A673 (cell line): ENCODE measurements around the gene MYBPC3. TPM values are rescaled to one million over a fixed set of nuclear protein-coding genes. Genes with fewer than 3 reads are reported as not detected.

ENCODE experiments used
- BruUV-seq: library from RNA; stranded (reverse); fragments of 400-500 nt; replicated peaks from 2 replicates; lab custom pipeline; 2021; lab: Mats Ljungman, UMichigan
- CTCF ChIA-PET: fragments of 300-600 bp; sonication (Branson Sonifier 250); formaldehyde crosslinking; loops from one replicate; lab custom pipeline; 2022; ENCODE audit warnings: antibody characterized with exemption; lab: Charles Lee
- POLR2A ChIA-PET: fragments of 300-600 bp; sonication (Branson Sonifier 250); formaldehyde crosslinking; loops from one replicate; lab custom pipeline; 2022; ENCODE audit warnings: antibody characterized with exemption; ENCODE audit not compliant: low non-redundant PET; lab: Charles Lee
- DNase-seq: peaks from one replicate; pipeline ENCODE4 v3.0.0-alpha.2; 2015; ENCODE audit warnings: low spot score
- H3K27ac ChIP-seq: fragments of 200-600 bp; sonication (generic); 2 replicates; pipeline ENCODE4 v1.5.1; 2016; ENCODE audit warnings: mixed run types, low read depth, mild to moderate bottlenecking, mixed read lengths, antibody characterized with exemption, low read length; ENCODE audit not compliant: poor library complexity, severe bottlenecking
- H3K27me3 ChIP-seq: fragments of 200-600 bp; sonication (generic); replicated peaks from 2 replicates; pipeline ENCODE4 v1.6.1; 2017; ENCODE audit warnings: mixed run types, low read depth, mild to moderate bottlenecking, mixed read lengths, antibody characterized with exemption, low read length; ENCODE audit not compliant: insufficient read depth, poor library complexity
- H3K36me3 ChIP-seq: fragments of 200-600 bp; sonication (generic); 2 replicates; pipeline ENCODE4 v1.6.1; 2016; ENCODE audit warnings: mixed run types, mild to moderate bottlenecking, mixed read lengths, antibody characterized with exemption, low read length; ENCODE audit not compliant: insufficient read depth, poor library complexity, severe bottlenecking
- H3K4me1 ChIP-seq: fragments of 200-600 bp; sonication (generic); 2 replicates; pipeline ENCODE4 v1.6.1; 2017; ENCODE audit warnings: mixed run types, mild to moderate bottlenecking, mixed read lengths, antibody characterized with exemption, low read length; ENCODE audit not compliant: insufficient read depth, poor library complexity, severe bottlenecking
- H3K4me3 ChIP-seq: fragments of 200-600 bp; sonication (generic); 2 replicates; pipeline ENCODE4 v1.5.1; 2016; ENCODE audit warnings: low read depth, mixed run types, mild to moderate bottlenecking, mixed read lengths, low read length; ENCODE audit not compliant: poor library complexity, severe bottlenecking
- H3K9me3 ChIP-seq: fragments of 200-600 bp; sonication (generic); 2 replicates; pipeline ENCODE4 v1.6.1; 2016; ENCODE audit warnings: mixed run types, low read depth, mild to moderate bottlenecking, mixed read lengths, antibody characterized with exemption, low read length; ENCODE audit not compliant: poor library complexity, severe bottlenecking
- EZH2 ChIP-seq: fragments of 200-600 bp; sonication (generic); IDR thresholded peaks from 2 replicates; pipeline ENCODE4 v1.6.1; 2017; ENCODE audit warnings: borderline replicate concordance, low read depth, mild to moderate bottlenecking, mixed read lengths, antibody characterized with exemption, low read length; ENCODE audit not compliant: poor library complexity, severe bottlenecking
- intact Hi-C: fragments of 100-400 bp; cut with micrococcal nuclease; formaldehyde crosslinking; loops from one replicate; pipeline ENCODE4 v1.10.0; 2022; ENCODE audit not compliant: unreplicated experiment
- total RNA-seq: library from RNA; stranded (reverse); gene quantifications from 2 replicates; pipeline ENCODE4 v1.2.3, GENCODE V29; 2021
- TF ChIP-seq, protein P1 (sequence below): fragments of 300-800, 200-600 bp; sonication (generic); conservative IDR thresholded peaks from 2 replicates; pipeline ENCODE4 v1.5.1; 2017; ENCODE audit warnings: low read depth, mild to moderate bottlenecking, antibody characterized with exemption, low read length, moderate library complexity, mixed read lengths

MYBPC3 gene
- total RNA-seq, 1 experiment from 2014 or later: not detected

DNA sequence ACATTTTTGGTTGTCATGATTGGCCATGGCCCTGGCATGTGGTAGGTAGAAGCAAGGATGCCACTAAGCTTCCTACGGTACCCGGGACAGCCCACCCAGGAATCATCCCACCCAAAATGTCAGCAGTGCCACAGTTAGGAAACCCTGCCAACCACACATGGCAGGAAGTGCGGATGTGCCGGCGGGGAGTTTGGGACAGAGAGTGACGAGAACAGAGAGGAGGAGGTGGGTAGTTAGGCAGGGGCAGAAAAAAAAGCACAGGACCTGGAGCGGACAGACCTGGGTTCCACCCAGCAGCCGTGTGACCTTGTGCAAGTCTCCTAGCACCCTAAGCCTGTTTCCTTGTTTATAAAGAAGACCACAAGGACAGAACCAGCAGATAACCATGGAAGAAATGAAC lies 22.5 kb upstream of the MYBPC3 start:
- POLR2A ChIA-PET: no interaction called here
- CTCF ChIA-PET: interaction anchor here (0.8 to 1.2 kb wide), 5 partner anchors 25 to 478 kb away, joined by 3 to 5 read pairs (median 4); no protein-coding TSS in a partner anchor
- no TSS peak for BruUV-seq
- TF ChIP-seq, protein P1, sequence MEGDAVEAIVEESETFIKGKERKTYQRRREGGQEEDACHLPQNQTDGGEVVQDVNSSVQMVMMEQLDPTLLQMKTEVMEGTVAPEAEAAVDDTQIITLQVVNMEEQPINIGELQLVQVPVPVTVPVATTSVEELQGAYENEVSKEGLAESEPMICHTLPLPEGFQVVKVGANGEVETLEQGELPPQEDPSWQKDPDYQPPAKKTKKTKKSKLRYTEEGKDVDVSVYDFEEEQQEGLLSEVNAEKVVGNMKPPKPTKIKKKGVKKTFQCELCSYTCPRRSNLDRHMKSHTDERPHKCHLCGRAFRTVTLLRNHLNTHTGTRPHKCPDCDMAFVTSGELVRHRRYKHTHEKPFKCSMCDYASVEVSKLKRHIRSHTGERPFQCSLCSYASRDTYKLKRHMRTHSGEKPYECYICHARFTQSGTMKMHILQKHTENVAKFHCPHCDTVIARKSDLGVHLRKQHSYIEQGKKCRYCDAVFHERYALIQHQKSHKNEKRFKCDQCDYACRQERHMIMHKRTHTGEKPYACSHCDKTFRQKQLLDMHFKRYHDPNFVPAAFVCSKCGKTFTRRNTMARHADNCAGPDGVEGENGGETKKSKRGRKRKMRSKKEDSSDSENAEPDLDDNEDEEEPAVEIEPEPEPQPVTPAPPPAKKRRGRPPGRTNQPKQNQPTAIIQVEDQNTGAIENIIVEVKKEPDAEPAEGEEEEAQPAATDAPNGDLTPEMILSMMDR: no peak
- no peak for TF ChIP-seq EZH2
- no peak overlapping the region for H3K27ac ChIP-seq
- no peaks in the 10 kb centered on the region for H3K4me1 ChIP-seq
- DNase-seq: no peak
- no peaks in the 10 kb centered on the region for H3K27me3 ChIP-seq
- intact Hi-C loops: loop anchor here (2.0 to 10.0 kb wide), 2 partner anchors 242 to 740 kb away; no protein-coding TSS in a partner anchor
- no peaks in the 10 kb centered on the region for H3K9me3 ChIP-seq
- no peaks in the 10 kb centered on the region for H3K36me3 ChIP-seq
- H3K4me3 ChIP-seq: no peak overlapping the region

DNA sequence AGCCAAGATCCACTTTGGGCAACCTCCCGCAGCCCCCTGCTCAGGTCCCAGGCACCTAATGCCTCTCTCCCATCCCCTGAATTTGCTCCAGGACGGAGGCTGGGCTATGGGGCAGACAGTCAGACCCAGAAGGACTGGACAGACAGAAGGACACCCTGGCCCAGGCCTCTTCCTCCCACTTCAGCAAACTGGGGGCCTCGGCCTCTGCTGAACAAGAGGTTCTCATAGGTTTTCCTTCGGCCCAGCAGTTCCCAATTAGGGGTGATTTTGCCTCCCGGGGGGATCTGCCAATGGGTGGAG lies 22.2 kb upstream of the MYBPC3 start:
- Histone ChIP-seq H3K4me3 (no peak overlapping the region), H3K9me3 (no peaks in the 10 kb centered on the region), H3K4me1 (no peaks in the 10 kb centered on the region), H3K27ac (no peak overlapping the region), H3K36me3 (no peaks in the 10 kb centered on the region), H3K27me3 (no peaks in the 10 kb centered on the region)
- intact Hi-C loops: loop anchor here (1.0 to 10.0 kb wide), 5 partner anchors 34 to 740 kb away; partner anchors contain the start of gene SLC39A13
- DNase-seq: no peak
- BruUV-seq: no TSS peak
- POLR2A ChIA-PET: no interaction called here
- CTCF ChIA-PET: interaction anchor here (0.6 to 1.2 kb wide), 12 partner anchors 10 to 478 kb away, joined by 3 to 8 read pairs (median 4); no protein-coding TSS in a partner anchor
- TF ChIP-seq, protein P1: no peak
- TF ChIP-seq EZH2: no peak

DNA sequence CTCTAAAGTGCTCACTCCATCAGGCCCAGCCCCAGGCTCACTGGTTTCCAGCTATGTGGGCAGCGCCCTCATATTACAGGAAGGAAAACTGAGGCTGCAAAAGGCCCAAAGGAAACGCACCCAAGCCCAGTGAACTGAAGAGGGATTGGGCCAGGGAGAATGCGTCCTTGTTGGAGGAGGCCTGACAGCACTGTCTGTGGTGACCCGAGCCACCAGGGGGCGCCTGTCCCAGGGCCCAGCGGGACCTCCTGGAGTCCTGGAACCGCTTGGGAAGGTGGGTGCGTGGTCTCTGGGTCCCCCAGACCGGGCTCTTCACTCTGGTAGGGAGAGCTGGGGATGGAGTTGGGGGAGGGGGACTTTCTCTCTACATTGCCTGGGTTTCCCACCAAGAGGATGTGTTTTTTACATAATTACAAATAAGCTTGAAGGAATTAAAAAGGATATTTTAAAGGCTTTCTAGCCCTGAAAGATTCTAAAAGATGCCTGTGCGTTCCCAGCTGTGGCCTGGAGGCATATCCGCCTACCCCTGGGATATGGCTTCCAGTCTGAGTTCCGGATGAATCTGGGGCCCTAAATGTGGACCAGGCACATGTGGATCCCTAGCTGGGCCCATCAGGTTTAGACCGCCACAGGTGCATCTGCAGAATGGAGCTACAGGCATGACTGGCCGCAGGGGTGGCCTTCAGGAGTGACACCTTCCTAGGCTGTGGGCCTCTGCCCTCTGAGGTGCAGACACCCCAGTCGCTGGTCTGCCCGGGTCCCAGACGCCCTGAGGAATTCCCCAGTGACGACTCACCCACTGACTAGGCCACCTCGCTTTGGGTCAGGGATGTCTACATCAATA lies 21.6 kb upstream of the MYBPC3 start:
- POLR2A ChIA-PET: no interaction called here
- TF ChIP-seq, protein P1: peak; percentile 100
- no peak for TF ChIP-seq EZH2
- H3K27me3 ChIP-seq: no peaks in the 10 kb centered on the region
- CTCF ChIA-PET: interaction anchor here (0.6 to 1.2 kb wide), 13 partner anchors 9 to 479 kb away, joined by 3 to 8 read pairs (median 4); no protein-coding TSS in a partner anchor
- DNase-seq: peak; percentile 93
- no peaks in the 10 kb centered on the region for H3K4me1 ChIP-seq
- no TSS peak for BruUV-seq
- no peak overlapping the region for H3K27ac ChIP-seq
- H3K36me3 ChIP-seq: no peaks in the 10 kb centered on the region
- intact Hi-C loops: loop anchor here (1.0 to 10.0 kb wide), 5 partner anchors 34 to 741 kb away; partner anchors contain the start of gene SLC39A13
- no peak overlapping the region for H3K4me3 ChIP-seq
- H3K9me3 ChIP-seq: no peaks in the 10 kb centered on the region
